Glomerular endothelial cell (primary cell): Measurements from ENCODE around the gene ATP6AP1. TPM values are rescaled to one million over a fixed set of nuclear protein-coding genes. Genes with fewer than 3 reads are reported as not detected.
"Not testable (repeated sequence)": the region's sequence is repeated elsewhere in the genome, so short reads cannot be mapped to it uniquely, and the experiment has no call there.

Experiments used
- DNase-seq: peaks from one replicate; pipeline ENCODE4 v3.0.0-alpha.2; 2011; ENCODE audit warnings: low read depth, low spot score; ENCODE audit errors: extremely low read depth
- total RNA-seq: library from RNA; depleted of rRNA; stranded (reverse); fragments of >200 nt; gene quantifications from 2 replicates; pipeline ENCODE4 v1.2.3, GENCODE V29; 2015

ATP6AP1 gene
- total RNA-seq, 1 donor from 2014 or later = 164 TPM

DNA sequence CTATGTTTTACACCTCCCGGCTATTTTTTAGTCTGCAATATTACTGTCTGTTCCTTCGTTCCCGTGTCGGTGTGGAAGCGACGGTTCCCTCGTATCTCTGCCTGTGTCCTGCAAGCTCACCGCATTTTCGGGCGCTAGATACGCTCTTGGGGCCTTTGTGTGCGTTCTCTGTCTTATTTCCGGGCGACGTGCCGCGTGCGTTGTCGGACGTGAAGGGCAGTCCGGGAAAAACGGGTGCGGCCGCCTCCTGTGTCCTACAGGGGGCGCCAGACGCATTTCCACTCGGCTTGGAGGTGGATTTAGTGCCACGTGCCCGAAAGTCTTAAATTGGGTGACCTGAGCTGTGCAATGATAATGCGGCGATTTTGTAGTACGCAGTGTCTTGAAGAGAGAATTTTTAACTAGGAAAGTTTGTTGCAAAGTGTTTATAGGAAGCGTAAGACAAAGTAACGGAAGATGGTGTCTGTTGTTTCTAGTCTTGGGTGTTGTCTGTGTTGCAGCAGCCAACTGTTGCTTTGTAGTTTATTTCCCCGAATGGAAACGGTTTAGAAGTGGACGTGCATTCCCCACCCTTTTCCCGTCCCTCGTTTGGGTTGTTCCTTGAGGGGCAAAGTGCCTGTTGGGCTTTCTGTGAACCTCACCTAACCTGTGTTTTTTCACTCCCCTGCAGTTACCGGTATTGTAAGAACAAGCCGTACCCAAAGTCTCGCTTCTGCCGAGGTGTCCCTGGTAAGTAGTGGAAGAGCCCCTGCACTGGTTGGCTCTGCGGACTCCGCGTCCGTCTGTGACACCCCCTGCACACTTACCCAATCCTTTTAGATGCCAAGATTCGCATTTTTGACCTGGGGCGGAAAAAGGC, 29.6 kb upstream of the ATP6AP1 start:
- DNase-seq = no peak

DNA sequence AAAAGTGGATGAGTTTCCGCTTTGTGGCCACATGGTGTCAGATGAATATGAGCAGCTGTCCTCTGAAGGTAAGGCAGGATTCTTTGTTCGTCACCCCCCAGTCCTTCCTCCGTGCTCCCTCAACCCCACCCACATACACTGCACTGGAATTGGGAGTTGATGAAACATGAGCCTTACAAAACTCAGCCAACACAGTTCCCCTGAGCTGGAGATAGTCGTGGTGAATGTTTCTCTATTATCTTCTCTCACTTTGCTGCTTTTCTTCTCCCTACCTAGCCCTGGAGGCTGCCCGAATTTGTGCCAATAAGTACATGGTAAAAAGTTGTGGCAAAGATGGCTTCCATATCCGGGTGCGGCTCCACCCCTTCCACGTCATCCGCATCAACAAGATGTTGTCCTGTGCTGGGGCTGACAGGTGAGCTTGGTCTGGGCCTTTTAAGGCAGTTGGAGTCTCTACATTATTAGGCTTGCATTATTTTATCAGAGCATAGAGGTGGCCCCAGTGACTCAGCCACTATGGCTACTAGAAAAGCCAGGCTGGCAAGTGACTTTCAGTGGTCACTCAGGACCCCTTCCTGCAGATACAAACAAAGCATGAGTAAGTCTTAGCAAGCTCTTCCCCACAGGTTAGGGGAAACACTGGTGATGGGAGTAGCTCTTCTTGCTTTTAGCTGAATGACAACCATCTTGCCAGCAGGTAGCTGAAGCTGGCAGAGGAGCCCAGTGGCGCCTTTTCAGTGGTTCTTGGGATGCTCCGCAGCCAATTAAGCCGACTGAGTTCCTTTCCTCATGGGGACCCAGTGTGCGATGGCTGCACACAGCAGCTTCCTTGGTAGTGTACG, 28.7 kb upstream of the ATP6AP1 start:
- DNase-seq = no peak

- not testable (repeated sequence) for DNase-seq
Observed at GRCh38 chrX:154400369-154400817, 28.1 kb upstream of the ATP6AP1 start.

GRCh38 chrX:154401045-154401799, 27.3 kb upstream of the ATP6AP1 start:
- no peak for DNase-seq

DNA sequence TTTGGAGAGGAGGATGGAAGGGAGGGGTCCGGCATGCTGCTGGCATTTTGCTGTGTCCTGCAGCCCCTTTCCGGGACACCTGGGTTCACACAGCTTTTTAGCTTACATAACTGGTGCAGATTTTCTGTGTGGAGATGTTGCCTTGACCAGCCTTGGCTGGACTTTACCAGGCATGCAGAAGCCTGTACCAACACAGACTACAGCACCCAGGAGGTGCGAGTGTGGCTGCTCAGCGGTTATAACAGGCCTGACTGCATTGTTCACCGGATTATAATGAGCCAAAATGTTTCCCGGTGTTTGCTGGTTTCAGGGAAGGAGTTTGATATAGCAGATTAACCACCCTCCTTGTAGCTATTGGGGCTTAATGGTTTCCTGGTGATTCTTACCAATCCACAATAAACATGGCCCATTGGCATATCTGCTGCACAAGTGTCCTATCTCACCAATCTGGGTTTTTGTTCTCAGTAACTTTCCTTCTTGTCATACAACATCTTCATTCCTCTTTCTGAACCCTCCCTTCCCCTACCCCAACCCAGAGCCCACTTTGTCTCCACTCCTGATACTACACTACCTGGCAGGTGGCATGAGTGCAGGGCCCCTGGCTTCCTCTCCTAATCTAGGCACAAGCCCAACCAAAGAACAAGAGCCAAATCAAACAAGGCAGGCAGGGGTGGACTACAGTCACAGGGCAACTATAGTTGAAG, 26.4 kb upstream of the ATP6AP1 start:
- no peak for DNase-seq

- DNase-seq = no peak
Observed at GRCh38 chrX:154402622-154403127, 25.8 kb upstream of the ATP6AP1 start.

GRCh38 chrX:154403192-154403591, 25.3 kb upstream of the ATP6AP1 start:
- no peak for DNase-seq

- no peak for DNase-seq
Observed at GRCh38 chrX:154403858-154404257, 24.6 kb upstream of the ATP6AP1 start.

DNA sequence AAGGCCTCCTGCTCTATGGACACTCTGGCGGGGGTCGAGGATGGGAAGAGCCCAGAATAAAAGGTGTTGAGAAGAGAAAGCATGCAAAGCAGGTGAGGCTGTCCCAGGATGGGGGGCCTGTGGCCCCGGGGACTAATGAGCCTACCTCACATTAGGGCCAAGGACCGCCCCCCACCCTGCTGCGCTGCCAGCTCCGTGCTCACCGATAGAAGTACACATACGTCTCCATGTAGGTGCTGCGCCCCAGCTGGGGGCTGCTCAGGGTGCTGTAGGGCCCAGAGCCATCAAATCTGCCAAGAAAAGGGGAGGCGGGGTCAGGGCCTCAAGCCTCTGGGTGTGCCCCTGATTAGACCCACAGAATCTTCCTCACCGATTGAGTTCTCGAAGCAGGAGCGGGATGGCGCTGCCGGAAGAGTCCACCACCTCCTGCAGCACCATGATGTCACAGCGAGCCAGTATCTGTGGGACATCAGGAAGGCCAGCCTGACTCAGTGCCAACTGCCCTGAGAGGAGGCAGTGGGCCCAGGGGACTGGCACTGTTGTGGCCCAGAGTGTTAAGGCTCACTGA, 23.8 kb upstream of the ATP6AP1 start:
- DNase-seq = no peak

GRCh38 chrX:154408659-154409221, 19.7 kb upstream of the ATP6AP1 start:
- DNase-seq = no peak

DNA sequence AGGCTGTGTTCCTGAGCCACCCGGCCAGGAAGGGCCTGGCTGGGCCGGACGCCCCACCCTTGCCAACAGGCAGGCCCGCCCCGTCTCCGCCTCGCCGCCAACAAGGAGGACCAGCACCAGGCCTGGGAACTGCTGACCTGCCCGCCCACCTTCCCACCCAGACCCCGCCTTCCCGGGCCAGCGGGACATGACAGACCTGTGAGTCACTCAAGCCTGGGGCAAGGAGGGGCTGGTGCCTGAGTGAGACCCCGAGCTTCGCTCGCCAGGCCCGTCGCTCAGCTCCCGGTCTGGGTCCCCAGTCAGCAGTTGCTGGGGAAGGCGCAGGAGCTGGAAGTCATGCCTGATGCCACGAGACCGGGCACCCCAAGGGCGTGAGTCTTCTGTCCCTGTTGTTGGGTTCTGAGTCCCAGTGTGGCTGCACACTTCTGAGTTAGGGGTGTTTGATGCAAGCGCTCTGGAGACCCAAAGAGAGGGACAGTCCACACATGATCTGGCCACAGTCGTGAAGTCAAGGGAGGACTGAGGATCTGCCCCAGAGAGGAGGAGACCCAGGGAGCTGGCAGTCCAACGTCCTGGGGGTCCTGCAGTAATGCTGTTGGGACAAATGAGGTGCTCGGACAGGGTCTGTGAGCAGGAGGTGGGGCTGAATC, 19.1 kb upstream of the ATP6AP1 start, which contains the start of gene DNASE1L1:
Gene DNASE1L1, minus strand, starts transcription at position 33 of the 650 bp plus-strand sequence. CDS start 3,686 bp downstream, outside the sequence.
- no peak for DNase-seq

DNA sequence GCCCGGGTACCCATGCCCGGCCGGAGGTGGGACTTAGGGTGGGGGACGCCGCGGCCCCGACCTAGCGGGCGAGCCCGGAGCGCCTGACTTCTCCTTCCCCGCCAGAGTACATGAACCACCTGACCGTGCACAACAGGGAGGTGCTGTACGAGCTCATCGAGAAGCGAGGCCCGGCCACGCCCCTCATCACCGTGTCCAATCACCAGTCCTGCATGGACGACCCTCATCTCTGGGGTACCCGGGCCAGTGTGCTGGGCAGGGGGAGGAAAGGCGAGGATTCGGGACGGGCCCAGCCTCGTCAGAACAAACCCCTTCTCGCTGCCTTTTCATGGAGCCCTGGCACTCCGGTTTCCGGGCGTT, 16.5 kb upstream of the ATP6AP1 start:
- DNase-seq = no peak

- no peak for DNase-seq
Observed at GRCh38 chrX:154412468-154412867, 16.0 kb upstream of the ATP6AP1 start.

- no peak for DNase-seq
Observed at GRCh38 chrX:154413142-154413541, 15.3 kb upstream of the ATP6AP1 start.

- no peak for DNase-seq
Observed at GRCh38 chrX:154417157-154417556, 11.3 kb upstream of the ATP6AP1 start.

DNA sequence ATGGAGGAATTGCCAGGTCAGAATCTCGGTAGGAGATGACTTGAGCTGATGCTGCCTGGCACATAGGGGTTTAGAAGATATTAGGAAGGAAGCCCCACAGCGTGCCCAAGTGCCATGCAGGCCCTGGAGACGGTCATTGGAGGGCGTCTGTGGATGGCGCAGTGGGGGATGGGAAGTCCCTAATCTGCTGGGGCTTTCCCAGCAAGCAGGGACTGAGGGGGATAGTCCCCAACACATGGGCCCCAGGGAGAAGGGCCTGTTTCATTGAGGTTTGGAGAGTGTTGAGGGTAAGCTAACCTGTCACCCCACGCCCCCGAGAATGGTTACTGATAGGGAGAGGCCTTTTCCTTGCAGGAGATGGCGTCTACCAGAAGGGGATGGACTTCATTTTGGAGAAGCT, 9.3 kb upstream of the ATP6AP1 start:
- DNase-seq = no peak

GRCh38 chrX:154419688-154420401, 8.6 kb upstream of the ATP6AP1 start:
- no peak for DNase-seq

GRCh38 chrX:154420402-154420756, 8.1 kb upstream of the ATP6AP1 start:
- no peak for DNase-seq
